ENCODE results near the gene RPUSD1.
A peak's percentile ranks its signal among the peaks of the same experiment; 100 is the strongest.

RPUSD1 gene

DNA sequence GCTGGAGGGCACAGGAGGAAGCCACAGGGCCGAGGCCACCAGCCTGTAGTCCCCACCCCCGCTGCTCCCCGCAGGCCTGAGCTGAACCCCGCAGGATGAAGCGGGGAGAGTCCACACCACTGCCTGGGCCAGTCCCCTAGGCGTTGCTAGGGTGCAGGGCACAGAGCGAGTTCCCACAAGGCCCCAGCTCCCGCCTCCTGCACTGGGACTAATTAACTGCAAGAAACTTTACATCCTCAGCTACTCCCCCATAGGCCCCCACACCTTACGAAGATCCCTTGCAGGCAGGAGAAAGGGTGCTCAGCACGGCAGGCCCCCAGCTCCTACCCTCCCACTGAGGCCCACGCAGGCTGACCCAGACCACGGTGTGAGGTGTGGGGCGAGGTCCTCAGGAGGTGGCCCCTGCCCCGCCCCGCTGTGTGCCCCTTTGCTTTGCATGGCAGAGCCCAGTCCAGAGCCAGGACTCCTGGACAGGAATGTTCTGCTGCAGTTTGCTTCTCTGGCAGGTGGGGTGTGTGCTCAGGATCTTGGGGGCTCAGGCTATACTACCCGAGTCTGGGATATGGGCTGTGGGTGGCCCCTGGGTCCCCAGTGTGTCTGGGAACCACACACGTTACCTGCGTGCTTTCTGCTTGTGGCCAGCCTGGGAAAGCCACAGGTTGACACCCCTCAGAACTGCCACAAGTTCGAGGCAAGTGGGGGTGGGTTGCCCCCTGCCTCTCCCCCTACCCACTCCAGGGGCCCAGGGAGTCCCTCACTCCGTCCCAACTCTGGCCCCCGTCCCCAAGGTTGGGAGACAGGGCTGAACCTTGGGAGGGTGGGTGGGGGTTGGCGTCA is 11.1 kb upstream of the RPUSD1 start:
- DNase-seq (ENCODE audit: low read depth): no peak

DNA sequence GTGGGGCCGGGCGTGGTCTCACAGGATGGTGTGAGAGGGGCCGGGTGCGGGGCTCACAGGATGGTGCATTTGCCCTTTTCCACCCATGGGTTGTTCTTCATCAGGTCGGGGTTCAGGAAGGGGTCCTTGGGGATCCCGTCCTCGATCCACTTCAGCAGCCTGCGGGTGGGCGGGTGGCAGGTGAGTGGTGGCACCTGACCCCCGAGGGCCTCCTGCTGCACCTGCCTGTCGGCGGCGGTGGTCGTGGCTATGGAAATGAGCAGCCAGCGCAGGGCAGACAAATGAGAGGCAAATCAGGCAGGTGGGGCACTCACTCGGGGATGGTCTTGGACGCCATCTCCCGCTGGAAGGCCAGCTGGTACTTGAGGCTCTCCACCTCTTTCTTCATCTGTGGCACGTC is 10.5 kb upstream of the RPUSD1 start:
- DNase-seq (ENCODE audit: low read depth): no peak

DNA sequence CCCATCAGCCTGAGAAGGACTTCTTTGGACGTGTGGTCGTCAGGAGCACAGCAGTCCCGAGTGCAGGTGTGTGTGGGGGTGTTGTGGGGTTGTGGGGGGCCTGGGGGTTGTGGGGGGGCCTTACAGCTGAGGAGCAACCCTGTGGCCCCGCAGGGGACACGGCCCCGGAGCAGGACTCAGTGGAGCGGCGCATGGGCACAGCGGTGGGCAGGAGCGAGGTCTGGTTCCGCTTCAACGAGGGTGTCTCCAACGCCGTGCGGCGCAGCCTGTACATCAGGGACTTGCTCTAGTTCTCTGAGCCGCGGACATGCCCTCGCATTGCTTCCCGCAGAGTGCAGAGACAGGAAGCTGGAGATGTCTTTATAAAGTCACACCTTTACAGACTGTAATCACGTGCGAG is 9.5 kb upstream of the RPUSD1 start:
- DNase-seq (ENCODE audit: low read depth): no peak

DNA sequence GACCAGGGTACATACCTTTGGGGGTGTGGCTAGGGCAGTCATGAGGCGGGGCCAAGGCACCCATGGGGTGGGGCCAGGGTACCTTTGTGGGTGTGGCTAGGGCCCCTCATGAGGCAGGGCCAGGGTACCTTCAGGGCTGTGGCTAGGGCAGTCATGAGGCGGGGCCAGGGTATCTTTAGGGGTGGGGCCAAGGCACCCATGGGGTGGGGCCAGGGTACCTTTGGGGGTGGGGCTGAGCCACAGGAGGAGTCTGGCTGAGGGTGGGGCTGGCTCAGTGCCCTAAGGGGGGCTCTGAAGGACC is 8.9 kb upstream of the RPUSD1 start:
- no peak for DNase-seq (ENCODE audit: low read depth)

DNA sequence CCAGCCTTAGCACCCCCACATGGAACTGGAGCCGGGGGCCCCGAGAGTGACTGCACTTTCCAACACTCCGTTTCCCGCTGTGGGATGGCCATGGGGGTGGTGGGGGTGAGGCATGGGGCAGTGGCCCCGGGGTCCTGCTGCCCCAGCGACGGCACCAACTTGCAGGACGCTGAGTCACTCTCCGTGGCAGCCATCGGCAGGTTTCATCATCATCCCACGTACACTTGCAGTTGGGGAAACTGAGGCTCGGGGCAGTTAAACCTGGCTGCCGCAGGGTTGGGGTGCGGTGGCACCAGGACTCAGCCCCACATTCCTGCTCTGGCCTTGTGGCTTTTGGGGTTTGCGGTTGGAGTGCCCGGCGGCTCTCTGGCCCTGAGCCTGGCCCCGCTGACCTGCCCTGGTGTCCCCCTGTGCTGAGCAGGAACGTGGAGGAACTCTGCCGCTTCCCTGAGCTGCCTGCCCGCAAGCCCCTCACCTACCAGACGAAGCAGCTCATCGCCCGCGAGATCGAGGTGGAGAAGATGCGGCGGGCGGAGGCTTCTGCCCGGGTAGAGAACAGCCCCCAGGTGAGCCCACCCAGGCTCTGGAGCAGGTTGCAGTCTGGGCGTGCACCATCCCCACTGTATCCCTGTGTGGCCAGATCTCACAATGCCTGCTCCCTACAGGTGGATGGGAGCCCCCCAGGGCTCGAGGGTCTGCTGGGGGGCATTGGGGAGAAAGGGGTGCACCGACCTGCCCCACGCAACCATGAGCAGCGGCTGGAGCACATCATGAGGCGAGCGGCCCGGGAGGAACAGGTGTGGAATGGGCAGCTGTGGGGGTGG is 8.3 kb upstream of the RPUSD1 start:
- no peak for DNase-seq (ENCODE audit: low read depth)

DNA sequence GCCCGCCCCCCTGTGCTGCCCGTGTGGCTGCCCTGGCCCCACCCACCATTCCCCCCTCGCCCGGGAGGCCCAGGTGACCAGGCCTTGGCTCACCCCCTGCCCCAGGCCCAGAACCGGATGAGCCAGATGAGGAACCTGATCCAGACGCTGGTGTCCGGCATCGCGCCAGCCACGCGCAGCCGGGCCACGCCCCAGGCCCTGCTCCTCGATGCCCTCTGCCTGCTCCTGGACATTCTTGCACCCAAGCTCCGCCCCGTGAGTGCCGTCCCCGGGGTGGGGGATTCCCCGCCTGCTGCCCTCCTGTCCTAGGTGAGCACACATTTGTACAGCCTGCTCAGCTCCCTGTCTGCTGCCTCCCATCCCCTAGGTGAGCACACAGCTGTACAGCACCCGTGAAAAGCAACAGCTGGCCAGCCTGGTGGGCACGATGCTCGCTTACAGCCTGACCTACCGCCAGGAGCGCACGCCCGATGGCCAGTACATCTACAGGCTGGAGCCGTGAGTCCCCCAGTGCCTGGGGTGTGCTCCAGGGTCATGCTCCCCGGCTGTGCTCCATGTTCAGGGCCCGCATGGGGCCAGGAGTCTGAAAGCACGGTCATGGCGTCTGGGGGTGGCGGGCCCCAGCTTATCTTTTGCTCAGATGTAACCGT is 7.5 kb upstream of the RPUSD1 start:
- no peak for DNase-seq (ENCODE audit: low read depth)

DNA sequence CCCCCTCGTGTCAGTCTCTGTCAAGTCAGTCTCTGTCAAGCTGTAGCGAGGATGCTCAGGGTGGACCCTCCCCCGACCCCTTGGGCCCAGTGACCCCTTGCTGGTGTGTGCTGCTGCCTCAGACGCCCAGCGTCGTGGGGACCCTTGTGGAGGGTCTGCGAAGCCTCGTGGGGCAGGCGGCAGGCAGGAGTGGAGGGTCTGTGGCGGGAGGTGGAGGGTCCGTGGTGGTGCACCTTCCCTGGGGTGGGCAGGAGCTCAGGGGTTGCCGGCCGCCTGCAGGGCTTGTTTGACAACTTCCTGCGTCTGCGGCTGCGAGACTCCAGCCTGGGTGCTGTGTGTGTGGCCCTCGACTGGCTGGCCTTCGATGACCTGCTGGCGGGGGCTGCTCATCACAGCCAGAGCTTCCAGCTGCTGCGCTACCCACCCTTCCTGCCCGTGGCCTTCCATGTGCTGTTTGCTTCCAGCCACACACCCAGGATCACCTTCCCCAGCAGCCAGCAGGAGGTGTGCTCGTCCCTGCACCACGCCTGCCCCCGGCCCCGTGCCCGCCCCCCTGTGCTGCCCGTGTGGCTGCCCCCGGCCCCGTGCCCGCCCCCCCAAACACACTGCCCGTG is 6.8 kb upstream of the RPUSD1 start:
- DNase-seq (ENCODE audit: low read depth): no peak

DNA sequence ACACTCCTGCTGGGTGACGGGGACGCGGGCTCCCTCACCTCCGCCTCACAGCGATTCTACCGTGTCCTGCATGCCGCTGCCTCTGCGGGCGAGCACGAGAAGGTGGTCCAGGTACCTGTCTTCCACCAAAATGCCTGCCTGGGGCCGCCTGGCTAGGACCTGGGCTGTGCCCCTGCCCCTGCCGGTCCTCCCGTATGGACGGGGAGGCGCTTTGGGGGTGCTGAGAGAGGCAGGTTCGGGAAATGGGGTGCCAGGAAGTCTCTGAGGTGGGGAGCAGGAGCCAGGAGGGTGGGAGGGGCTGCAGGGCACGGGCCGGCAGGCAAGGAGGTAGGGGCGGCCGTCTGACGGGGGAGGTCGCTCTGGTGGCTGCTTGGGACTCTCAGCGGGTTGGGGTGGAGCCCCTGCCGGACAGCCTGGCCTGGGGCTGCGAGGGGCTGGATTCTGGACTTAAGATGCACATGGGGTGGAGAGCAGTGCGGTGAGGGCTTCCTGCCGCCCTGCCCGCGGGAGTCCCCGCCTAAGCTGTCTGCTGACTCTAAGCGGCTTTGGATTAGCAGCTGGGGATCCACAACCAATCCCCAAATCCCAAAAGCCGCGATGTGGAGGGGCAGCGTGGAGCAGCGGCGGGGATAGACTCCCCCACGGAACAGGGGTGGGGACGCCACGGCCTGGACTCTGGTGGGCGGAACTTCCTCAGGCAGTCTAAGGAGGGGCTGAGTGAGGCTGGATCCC is 6.1 kb upstream of the RPUSD1 start:
- DNase-seq (ENCODE audit: low read depth): no peak

DNA sequence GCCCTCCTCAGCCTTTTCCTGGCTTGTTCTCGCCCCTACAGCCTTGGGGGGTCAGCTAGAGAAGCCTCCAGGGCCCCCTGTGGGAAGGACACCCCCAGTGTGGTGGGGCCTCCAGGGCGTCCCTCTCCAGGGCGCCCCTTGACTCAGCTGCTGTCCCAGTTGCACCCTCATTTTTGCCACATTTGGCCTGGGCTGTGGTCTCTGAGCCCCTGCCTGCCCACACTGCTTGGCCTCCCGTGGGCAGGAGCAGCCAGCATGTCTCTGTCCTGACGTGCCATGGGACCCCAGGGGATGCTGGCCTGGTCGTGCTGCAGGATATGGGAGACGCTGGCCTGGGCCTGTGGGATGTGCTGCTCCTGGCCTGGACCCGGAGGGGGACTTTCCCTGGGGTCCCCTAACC is 5.2 kb upstream of the RPUSD1 start:
- DNase-seq (ENCODE audit: low read depth): no peak

DNA sequence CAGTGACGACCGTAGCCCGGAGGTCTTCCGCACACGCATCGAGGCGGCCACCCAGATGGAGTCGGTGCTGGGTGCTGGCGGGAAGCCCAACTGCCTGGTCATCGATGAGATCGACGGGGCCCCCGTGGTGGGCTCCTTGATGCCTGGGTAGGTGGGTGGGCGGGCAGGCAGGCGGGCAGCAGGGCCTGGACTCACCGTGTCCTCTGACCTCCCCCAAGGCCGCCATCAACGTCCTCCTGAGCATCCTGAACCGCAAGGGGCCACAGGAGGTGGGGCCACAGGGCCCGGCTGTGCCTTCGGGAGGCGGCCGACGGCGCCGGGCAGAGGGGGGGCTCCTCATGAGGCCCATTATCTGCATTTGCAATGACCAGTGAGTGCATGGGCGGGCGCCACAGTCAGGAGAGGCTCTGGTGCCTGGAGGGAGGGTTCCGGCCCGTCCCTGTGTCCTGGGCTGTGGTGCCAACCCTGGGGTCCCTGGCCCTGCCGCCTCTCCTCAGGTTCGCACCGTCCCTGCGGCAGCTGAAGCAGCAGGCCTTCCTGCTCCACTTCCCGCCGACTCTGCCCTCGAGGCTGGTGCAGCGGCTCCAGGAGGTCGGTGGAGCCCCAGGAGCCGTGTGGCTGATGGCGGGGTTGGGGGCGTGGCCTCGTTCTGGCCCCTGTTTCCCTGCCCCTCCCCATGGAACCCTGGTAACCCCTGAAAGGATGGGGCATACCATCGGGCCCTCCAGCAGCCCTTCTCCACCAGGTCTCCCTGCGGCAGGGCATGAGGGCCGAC is 4.2 kb upstream of the RPUSD1 start:
- no peak for DNase-seq (ENCODE audit: low read depth)

DNA sequence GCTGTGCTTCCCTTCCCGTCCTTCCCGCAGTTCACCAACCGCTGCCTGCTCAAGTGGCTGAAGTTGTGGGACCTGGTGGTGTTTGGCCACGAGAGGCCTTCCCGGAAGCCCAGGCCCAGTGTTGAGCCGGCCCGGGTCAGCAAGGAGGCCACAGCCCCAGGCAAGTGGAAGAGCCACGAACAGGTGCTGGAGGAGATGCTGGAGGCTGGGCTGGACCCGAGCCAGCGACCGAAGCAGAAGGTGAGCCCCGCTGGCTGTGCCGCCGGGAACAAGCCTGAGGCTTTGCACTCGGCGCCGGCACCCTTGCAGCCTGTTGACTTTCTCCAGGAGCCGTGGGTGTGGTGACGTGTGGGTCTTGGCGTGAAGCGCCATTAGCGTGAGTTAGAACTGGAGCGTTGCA is 3.0 kb upstream of the RPUSD1 start:
- no peak for DNase-seq (ENCODE audit: low read depth)

DNA sequence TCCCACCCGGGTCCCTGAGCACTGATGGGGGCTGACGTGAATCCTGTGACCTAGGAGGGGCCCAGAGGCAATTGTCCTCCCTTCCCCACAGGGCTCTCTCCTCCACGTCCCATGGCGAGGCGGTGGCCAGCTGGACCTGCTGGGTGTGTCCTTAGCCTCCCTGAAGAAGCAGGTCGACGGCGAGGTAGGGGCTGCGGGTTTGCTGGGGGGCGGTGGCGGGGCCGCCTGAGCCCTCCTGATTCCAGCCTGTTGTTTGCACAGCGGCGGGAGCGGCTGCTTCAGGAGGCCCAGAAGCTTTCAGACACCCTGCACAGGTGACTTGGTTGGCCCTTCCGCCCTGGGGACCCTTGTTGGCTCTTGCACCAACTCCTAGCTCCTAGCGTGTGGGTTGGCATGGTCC is 1.9 kb upstream of the RPUSD1 start:
- no peak for DNase-seq (ENCODE audit: low read depth)

DNA sequence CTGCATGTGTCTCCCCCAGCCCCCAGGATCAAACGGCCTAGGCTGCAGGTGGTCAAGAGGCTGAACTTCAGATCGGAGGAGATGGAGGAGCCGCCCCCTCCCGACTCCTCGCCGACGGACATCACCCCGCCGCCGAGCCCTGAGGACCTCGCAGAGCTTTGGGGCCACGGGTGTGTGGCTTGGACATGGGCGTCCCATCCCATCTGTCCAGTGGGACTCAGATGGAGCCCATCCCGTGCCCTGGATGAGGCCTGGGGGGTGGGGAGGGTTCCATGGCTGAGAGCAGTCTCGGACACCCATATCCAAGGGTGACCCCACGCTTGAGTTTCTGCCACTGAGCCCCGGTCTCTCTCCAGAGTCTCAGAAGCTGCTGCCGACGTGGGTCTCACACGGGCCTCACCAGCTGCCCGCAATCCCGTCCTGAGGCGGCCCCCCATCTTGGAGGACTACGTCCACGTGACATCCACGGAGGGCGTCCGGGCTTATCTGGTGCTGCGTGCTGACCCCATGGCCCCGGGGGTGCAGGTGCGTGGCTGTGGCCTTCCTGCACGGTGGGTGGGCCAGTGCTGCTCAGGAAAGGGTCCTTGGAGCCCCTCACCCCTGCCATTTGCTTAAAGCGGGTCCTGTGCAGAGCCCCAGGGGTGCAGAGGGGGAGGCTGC is 1.1 kb upstream of the RPUSD1 start:
- DNase-seq (ENCODE audit: low read depth): no peak

DNA sequence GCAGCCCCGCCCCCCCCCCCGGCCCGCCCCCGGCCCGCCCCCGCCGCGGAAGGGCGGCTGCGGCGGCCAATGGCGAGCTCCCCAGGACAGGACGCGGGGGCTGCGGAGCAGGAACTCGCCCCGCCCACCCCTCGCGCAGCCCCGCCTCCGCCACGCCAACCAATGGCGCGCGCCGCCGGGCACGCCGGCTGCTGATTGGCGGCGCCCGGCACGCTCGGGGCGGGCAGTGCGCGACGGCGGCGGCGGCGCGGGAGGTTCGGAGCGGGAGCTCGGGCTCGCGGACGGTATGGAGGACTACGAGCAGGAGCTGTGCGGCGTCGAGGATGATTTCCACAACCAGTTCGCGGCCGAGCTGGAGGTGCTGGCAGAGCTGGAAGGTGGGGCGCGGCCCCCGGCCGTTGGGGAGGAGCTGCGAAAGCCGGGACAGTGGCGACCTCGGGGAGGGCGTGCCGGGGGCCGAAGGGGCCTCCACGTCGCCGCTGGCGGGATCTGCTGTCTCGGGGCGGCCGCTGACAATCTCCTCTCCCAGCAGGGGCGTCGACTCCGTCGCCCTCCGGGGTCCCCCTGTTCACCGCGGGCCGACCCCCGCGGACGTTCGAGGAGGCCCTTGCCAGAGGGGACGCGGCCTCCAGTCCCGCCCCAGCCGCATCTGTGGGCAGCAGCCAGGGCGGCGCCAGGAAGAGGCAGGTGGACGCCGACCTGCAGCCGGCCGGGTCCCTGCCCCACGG is 382 bp upstream of the RPUSD1 start, which contains the start of gene CHTF18:
TSS of gene CHTF18 (plus strand) at position 222 of the 728 bp plus-strand sequence. CDS start at position 287, 65 bp downstream.
- DNase-seq (ENCODE audit: low read depth): peak; percentile 35

DNA sequence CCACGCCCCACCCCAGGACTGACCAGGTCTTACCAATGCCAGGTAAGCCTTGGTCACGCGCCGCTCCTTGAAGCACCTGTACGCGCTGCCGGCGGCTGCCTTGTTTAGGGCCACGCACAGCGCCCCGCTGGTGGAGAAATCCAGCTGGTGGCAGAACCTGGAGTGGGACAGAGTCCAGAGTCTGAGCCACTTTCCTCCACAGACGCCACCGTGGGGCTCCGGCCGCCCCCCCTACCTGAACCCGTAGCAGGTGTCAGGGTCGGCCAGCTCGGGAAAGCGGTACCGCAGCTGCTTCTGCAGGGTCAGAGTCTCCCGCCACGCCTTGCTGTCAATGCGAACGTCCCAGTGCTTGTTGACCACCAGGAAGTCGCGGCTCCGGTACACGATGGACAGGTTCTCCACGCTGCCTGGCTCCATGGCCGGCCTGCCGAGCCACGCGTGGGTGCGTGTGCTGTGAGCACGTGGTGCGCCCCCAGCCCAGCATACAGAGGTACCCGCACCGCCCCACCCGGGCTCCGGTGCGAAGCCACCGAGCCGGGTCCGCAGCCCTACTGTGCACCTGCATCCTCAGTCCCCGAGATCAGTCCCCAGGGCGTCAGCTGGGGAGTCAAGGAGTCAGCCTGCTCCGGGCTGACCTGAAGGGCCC is 737 bp downstream of the RPUSD1 start:
- DNase-seq (ENCODE audit: low read depth): no peak

DNA sequence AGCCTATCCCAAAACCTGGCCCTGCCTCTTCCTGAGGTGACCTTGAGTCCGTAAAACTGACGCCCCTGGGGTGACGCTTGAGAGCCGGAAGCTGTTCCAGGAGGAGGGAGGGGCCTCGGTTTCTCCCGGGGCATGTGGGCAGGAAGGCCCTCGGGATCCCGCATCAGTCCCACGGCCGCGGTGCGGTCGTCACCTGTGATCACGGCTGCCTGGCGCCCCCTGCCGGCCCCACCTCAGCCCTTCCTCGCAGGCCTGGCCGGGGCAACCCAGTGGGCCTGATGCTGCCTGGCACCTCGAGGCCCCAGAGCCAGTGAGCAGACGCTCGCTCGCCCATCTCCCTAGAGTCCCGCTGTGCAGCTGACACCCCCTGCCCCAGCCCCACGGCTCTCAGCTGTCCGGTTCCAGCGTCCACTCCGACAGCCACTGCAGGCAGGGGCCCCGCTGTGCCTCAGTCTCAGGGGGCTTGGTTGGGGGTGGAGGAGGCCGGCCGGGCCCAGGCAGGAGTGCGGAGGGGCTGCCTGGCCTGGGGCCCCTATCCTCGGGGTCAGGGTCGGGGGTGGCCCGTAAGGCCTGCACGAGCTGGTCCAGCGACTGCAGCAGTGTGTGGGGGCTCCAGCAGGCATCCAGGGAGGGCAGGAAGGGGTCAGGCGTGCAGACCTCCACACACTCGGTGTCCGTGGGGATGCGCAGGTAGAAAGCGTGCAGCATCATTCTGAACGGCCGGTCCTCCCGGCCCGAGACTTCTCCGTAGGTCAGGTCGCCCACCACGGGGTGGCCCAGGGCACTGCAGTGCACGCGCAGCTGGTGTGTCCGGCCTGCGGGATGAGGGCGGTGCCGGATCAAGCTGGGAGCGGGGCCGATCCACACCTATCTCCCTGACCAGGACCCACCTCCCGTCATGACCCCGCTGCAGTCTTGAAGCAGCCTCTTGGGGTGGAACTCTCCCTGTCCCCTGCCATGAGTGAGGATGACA is 2.3 kb downstream of the RPUSD1 start:
- no peak for DNase-seq (ENCODE audit: low read depth)

DNA sequence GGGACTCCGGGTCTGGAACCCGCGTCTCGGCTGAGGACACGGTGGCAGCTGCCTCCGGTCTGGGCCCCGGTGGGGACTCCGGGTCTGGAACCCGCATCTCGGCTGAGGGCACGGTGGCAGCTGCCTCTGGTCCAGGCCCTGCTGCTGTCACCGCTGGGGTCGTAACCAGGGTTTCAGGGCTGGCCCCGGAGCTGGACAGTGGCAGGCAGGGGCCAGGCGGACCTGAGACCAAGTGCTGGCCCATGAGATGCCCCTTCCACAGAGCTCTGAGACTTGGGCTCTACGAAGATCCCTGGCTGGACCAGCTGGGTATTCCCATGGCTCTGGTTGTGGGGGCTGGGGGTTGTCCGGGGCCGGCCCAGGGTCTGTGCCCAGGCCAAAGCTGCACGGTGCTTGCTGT is 3.8 kb downstream of the RPUSD1 start:
- no peak for DNase-seq (ENCODE audit: low read depth)

Measured in GM04503 (cell line).